Inflammatory macrophage treated with lipopolysaccharide for 4 hours (primary cell): ENCODE results near the gene ETV4.
"Not testable (repeated sequence)": the region's sequence is repeated elsewhere in the genome, so short reads cannot be mapped to it uniquely, and the experiment has no call there.

Experiments used
- DNase-seq: peaks from one replicate; pipeline ENCODE4 v3.0.0-alpha.2; 2020

The ETV4 gene

GRCh38 chr17:43543300-43543699 is 2.8 kb downstream of the ETV4 start:
- no peak for DNase-seq

- no peak for DNase-seq
Observed at GRCh38 chr17:43542859-43543258, 3.3 kb downstream of the ETV4 start.

- no peak for DNase-seq
Observed at GRCh38 chr17:43540821-43541674, 5.1 kb downstream of the ETV4 start.

GRCh38 chr17:43536236-43536992 is 9.7 kb downstream of the ETV4 start:
- no peak for DNase-seq

- no peak for DNase-seq
Observed at GRCh38 chr17:43534909-43535308, 11.2 kb downstream of the ETV4 start.

- DNase-seq = no peak
Observed at GRCh38 chr17:43533699-43534098, 12.4 kb downstream of the ETV4 start.

GRCh38 chr17:43532581-43532980 is 13.6 kb downstream of the ETV4 start:
- DNase-seq = no peak

- DNase-seq = no peak
Observed at GRCh38 chr17:43531955-43532354, 14.2 kb downstream of the ETV4 start.

- DNase-seq = no peak
Observed at GRCh38 chr17:43531082-43531378, 15.1 kb downstream of the ETV4 start.

GRCh38 chr17:43530288-43531081 is 15.7 kb downstream of the ETV4 start:
- DNase-seq = no peak

- no peak for DNase-seq
Observed at GRCh38 chr17:43529947-43530287, 16.2 kb downstream of the ETV4 start.

GRCh38 chr17:43528988-43529814 is 16.9 kb downstream of the ETV4 start:
- no peak for DNase-seq

- no peak for DNase-seq
Observed at GRCh38 chr17:43528319-43528987, 17.7 kb downstream of the ETV4 start.

GRCh38 chr17:43526886-43527648 is 19.1 kb downstream of the ETV4 start:
- no peak for DNase-seq

GRCh38 chr17:43524945-43525575 is 21.1 kb downstream of the ETV4 start:
- DNase-seq = no peak

GRCh38 chr17:43521389-43521788 is 24.8 kb downstream of the ETV4 start:
- no peak for DNase-seq

GRCh38 chr17:43517615-43518386 is 28.3 kb downstream of the ETV4 start:
- no peak for DNase-seq

- no peak for DNase-seq
Observed at GRCh38 chr17:43517161-43517560, 29.0 kb downstream of the ETV4 start.

GRCh38 chr17:43515656-43516055 is 30.5 kb downstream of the ETV4 start:
- DNase-seq = no peak

GRCh38 chr17:43511199-43511598 is 34.9 kb downstream of the ETV4 start:
- DNase-seq = not testable (repeated sequence)
